Measurements from ENCODE around the gene MAPK8IP2. TPM values are rescaled to one million over a fixed set of nuclear protein-coding genes. Genes with fewer than 3 reads are reported as not detected.
"Not testable (repeated sequence)": the region's sequence is repeated elsewhere in the genome, so short reads cannot be mapped to it uniquely, and the experiment has no call there.

The MAPK8IP2 gene
- total RNA-seq, 4 donors from 2014 or later = 3.0 to 6.1 (median 4.8) TPM

GRCh38 chr22:50612528-50613221 is 12.1 kb downstream of the MAPK8IP2 start:
- Histone ChIP-seq H3K27ac (peak overlapping the region in 1 of 4 donors; percentile 40), H3K27me3 (peaks cover 0 to 55% of the 10 kb centered on the region in 2 donors), H3K4me3 (no peak overlapping the region), H3K4me1 (no peaks in the 10 kb centered on the region), H3K9me3 (no peaks in the 10 kb centered on the region), H3K36me3 (no peaks in the 10 kb centered on the region)
- TF ChIP-seq POLR2A (IDR thresholded peaks at IDR 0.05) = no peak
- no peak for TF ChIP-seq EP300 (IDR thresholded peaks at IDR 0.05)
- no peak for TF ChIP-seq CTCF (IDR thresholded peaks at IDR 0.05)
- DNase-seq (ENCODE audit: low spot score in 2 of 2) = no peak
- WGBS, 2 donors = 32 to 42% methylated on average over 24 to 31 of the region's 31 CpGs

- TF ChIP-seq CTCF (IDR thresholded peaks at IDR 0.05) = no peak
- no peak for TF ChIP-seq POLR2A (IDR thresholded peaks at IDR 0.05)
- no peak for TF ChIP-seq EP300 (IDR thresholded peaks at IDR 0.05)
- 61 to 76% methylated on average over 22 of the region's 22 CpGs for WGBS, 2 donors
- Histone ChIP-seq H3K36me3 (no peaks in the 10 kb centered on the region), H3K27me3 (peaks cover 0 to 51% of the 10 kb centered on the region in 2 donors), H3K4me1 (no peaks in the 10 kb centered on the region), H3K9me3 (no peaks in the 10 kb centered on the region), H3K4me3 (no peak overlapping the region), H3K27ac (peak overlapping the region in 1 of 4 donors; percentile 40)
- no peak for DNase-seq (ENCODE audit: low spot score in 2 of 2)
These were observed 12.8 kb downstream of the MAPK8IP2 start for GRCh38 chr22:50613291-50613981.

DNA sequence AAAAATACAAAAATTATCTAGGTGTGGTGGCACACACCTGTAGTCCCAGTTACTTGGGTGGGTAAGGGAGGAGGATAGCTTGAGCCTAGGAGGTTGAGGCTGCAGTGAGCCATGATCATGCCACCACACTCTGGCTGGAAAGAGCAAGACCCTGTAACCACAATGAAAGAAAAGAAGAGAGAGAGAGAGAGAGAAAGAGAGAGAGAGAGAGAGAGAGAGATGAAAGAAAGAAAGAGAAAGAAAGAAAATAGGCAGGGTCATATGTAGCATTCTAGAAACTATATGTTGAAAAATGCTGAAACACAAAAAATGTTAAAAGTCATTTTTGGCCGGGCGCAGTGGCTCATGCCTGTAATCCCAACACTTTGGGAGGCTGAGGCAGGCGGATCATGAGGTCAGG is 13.7 kb downstream of the MAPK8IP2 start:
- not testable (repeated sequence) for H3K27ac ChIP-seq; H3K4me3 ChIP-seq; H3K9me3 ChIP-seq; H3K36me3 ChIP-seq; DNase-seq (ENCODE audit: low spot score in 2 of 2); H3K4me1 ChIP-seq
- peaks cover 0 to 51% of the 10 kb centered on the region in 2 donors for H3K27me3 ChIP-seq
- WGBS, 2 donors = 65 to 78% methylated on average over 3 of the region's 3 CpGs

DNA sequence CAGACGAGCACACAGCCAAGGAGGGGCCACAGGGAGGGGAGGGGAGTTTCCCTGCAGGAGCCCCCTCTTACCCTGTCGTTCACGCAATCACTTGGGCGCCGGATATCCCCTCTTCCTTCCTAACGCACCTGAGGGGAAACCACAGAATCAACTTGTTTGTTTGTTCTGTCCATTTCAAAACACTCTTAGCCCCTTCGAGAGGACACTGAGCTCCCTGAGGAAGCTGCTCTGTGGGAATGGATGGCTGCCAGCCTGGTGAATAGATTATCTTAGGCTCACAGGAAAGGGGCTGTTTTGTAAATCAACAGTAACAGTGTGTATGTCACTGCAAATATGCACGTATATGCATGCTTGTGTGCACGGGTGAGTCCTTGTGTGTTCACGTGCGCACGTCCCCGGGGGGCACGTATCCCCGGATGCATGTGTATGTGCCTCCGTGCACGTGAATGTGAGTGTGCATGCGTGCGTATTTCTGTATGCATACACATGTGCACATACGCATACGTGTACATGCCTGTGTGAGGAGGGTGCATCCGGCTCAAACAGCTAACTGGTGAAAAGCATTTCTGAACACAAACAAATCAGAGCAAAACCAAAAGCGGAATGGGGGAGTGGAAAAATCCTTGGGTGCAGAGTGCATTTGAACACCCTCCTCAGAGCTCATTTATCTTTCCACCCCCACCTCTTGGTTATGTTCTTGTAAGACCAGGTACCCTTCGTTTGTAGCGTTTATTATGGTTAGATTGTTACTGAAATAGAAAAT is 20.2 kb downstream of the MAPK8IP2 start:
- peaks cover 0 to 16% (median 0%) of the 10 kb centered on the region in 3 donors for H3K36me3 ChIP-seq
- H3K9me3 ChIP-seq = no peaks in the 10 kb centered on the region
- no peak for TF ChIP-seq POLR2A (IDR thresholded peaks at IDR 0.05)
- no peak for TF ChIP-seq EP300 (IDR thresholded peaks at IDR 0.05)
- TF ChIP-seq CTCF (IDR thresholded peaks at IDR 0.05) = peak in 2 of 5 experiments; percentile 67 to 89
- no peak for DNase-seq (ENCODE audit: low spot score in 2 of 2)
- WGBS, 2 donors = 24 to 30% methylated on average over 25 of the region's 25 CpGs
- no peaks in the 10 kb centered on the region for H3K27me3 ChIP-seq
- H3K4me1 ChIP-seq = peaks cover 0 to 26% (median 17%) of the 10 kb centered on the region in 4 donors
- H3K27ac ChIP-seq = peak overlapping the region in 1 of 4 donors; percentile 72
- H3K4me3 ChIP-seq = peak overlapping the region in 2 of 4 donors; percentile 23 to 37

DNA sequence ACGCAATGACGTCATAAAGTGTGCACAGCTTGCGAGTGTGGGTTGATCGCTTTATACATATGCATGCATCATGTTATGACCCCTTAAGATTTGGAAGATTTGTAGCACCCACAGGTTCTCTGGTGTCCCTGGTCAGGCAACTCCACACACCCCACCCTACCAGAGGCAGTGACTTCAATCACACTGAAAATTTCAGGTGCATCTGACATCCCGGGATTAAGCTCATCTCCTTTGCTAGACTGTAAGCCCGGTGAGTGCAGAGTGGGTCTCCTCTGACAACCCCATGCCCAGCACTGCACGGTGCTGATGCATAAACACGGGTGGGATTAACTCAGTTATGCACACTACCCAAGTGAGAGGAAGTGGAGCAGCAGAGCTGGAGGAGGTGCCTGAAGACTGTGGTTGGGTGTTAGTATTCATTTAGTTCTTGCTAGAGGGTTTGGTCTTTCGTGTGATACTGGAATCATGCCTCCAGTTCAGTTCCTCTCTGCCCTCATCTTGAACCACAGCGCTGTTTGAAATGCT is 20.8 kb downstream of the MAPK8IP2 start:
- peaks cover 0 to 23% (median 0%) of the 10 kb centered on the region in 3 donors for H3K36me3 ChIP-seq
- no peak for DNase-seq (ENCODE audit: low spot score in 2 of 2)
- H3K27ac ChIP-seq = peak overlapping the region in 1 of 4 donors; percentile 72
- TF ChIP-seq CTCF (IDR thresholded peaks at IDR 0.05) (no peak), POLR2A (IDR thresholded peaks at IDR 0.05) (no peak), EP300 (IDR thresholded peaks at IDR 0.05) (no peak)
- H3K4me1 ChIP-seq = peaks cover 0 to 28% (median 18%) of the 10 kb centered on the region in 4 donors
- peak overlapping the region in 2 of 4 donors; percentile 23 to 37 for H3K4me3 ChIP-seq
- H3K9me3 ChIP-seq = no peaks in the 10 kb centered on the region
- H3K27me3 ChIP-seq = no peaks in the 10 kb centered on the region
- WGBS, 2 donors = 23 to 24% methylated on average over 10 of the region's 10 CpGs
